GM10266 (cell line): ENCODE measurements around the gene TAOK1.

Experiments
- DNase-seq: peaks from one replicate; pipeline ENCODE4 v3.0.0; 2012; ENCODE audit errors: extremely low spot score
- TF ChIP-seq, protein P1 (sequence below): IDR thresholded peaks from 2 replicates; pipeline ENCODE4 v1.5.1; 2012; ENCODE audit warnings: mild to moderate bottlenecking, low read depth; ENCODE audit not compliant: control insufficient read depth, insufficient read depth; ENCODE audit errors: missing control alignments

Gene TAOK1

DNA sequence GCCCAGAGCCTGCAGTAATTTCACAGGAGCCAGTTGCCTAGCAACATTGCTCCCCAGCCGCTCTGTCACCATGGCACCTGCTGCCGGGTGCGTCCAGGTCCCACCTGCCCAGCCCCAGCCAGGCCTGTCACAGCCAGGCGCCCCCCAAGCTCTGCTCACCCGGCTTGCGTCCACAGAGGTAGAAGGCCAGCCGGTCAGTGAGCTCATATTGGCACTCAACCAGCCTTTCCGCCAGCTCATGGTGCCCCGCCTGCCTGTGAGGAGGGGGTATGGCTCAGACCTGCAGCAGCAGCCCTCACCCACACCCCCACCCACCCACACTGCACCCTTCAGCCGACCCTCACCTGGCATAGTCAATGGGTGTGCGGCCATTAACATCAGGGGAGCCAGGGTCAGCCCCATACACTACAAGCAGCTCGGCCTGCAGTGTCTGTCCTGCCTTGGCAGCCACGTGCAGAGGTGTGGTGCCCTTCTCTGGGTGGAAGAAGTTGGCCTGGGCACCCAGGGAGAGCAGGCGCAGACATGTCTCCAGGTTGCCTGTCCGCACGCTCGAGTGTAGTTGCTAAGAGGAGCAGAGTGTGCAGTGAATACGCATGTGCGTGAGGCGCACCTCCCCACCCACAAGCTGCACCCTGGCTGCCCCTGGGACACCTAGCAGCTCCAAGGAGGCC is 191.6 kb downstream of the TAOK1 start:
- no peak for DNase-seq
- TF ChIP-seq, protein P1, sequence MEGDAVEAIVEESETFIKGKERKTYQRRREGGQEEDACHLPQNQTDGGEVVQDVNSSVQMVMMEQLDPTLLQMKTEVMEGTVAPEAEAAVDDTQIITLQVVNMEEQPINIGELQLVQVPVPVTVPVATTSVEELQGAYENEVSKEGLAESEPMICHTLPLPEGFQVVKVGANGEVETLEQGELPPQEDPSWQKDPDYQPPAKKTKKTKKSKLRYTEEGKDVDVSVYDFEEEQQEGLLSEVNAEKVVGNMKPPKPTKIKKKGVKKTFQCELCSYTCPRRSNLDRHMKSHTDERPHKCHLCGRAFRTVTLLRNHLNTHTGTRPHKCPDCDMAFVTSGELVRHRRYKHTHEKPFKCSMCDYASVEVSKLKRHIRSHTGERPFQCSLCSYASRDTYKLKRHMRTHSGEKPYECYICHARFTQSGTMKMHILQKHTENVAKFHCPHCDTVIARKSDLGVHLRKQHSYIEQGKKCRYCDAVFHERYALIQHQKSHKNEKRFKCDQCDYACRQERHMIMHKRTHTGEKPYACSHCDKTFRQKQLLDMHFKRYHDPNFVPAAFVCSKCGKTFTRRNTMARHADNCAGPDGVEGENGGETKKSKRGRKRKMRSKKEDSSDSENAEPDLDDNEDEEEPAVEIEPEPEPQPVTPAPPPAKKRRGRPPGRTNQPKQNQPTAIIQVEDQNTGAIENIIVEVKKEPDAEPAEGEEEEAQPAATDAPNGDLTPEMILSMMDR = no peak

DNA sequence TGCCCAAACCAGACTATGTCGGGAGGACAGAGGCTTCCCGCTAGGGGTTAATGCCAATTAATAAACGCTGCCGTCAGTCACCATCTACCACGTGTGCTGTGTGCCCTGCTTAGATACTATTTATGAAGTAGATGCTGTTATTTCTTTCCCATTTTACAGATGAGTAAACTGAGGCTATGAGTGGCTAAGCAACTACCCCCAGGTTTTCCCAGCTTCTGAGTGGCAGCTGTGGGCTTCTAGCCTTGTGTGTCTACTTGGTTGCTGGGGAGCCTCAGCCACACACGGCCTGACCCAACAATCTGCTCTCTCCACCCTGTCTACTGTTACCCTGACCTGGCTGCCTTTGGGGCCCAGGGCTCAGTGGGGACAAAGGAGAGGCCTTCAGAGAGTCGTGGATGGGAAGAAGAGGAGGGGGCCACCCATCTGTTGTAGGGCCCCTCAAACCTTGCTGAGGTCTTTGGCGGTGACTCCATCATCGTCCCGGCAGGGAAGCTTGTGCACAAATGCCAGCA is 192.1 kb downstream of the TAOK1 start:
- TF ChIP-seq, protein P1 = no peak
- no peak for DNase-seq

DNA sequence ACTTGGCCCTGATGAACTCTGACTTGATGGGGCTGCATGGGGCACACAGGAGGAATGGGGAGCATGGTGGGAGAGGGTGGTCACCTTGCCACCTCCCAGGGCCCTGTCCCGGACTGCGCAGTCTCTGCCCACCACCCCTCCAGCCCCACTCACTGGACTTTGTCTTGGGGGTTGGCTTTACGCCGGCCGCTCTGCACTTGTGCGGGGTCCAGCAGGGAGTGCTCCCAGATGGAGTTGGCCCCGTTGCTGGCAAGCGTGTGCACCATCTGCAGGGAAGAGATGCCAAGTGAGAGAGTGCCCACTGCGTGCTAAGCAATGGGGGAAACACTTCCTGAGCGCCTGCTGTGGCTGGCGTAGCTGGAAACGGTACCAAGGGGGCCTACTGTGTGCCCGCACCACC is 192.6 kb downstream of the TAOK1 start:
- DNase-seq = no peak
- TF ChIP-seq, protein P1 = no peak

DNA sequence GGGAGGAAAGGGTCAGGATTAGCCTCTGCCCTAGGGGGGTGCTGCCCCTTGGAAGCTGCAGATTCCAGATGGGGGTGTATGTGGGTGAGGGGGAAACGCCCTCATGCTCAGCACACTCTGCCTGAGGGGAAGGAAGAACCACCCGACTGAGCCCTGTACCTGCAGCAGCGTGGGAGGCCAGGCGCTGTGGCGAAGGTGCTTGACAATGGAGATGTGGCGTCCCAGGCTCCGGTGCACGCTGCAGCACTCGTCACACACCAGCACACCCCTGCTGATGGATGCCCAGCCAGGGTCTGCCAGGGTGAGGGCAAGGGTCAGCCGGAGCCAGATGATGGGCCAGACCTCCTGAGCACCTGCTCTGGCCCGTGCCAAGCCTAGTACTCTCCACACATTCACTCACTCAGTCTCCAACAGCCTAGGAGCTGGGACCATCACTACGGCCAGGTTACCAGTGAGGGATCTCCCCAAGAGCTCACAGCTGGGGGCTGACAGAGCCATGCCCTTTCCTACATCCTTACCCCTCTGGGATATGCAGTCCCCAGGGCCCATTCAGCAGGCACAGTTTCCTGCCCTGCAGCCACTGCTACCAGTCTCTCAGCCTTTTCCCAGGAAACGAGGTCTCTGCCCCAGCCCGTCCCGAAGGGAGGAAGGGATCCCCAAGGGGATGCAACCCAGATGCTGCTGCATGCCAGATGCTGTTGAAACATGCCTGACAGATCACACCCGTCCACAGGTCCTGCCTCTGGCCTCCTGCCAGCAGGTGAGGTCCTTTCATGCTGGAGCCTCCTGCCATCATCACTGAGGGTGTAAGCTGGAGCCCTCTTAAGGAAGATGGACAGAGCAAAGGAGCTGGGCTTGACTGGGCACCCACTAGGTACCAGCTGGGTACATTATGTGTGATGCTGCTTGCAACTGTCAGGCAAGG is 193.4 kb downstream of the TAOK1 start:
- DNase-seq = no peak
- TF ChIP-seq, protein P1 = no peak

DNA sequence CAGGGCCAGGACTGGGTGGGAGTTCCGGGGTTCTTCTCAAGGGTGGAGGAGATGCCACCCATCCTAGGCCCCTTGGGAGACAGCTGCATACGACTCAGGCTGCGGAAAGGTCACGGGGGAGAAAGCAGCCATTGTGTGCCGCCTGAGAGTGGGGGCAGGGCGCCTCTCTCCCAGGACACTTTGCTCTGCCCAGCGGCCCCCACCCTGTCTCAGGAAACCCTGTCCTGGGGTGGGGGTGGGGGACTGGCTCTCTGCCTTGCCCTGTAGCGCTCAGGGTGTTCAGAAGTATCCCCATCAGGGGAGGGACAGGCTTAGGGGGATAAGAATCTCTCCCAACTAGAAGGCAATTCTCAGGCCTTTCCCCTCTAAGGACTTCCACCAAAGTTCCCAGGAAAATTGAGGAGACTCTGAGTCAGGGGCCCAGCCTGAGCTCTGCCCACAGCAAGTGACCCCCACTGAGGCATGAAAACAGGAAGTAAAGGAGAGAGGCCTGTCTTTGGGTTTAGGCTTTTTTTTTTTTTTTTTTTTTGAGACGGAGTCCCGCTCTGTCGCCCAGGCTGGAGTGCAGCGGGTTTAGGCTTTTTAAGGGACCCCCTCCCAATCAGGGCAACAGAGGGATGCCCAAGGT is 194.4 kb downstream of the TAOK1 start:
- TF ChIP-seq, protein P1 = no peak
- DNase-seq = no peak

DNA sequence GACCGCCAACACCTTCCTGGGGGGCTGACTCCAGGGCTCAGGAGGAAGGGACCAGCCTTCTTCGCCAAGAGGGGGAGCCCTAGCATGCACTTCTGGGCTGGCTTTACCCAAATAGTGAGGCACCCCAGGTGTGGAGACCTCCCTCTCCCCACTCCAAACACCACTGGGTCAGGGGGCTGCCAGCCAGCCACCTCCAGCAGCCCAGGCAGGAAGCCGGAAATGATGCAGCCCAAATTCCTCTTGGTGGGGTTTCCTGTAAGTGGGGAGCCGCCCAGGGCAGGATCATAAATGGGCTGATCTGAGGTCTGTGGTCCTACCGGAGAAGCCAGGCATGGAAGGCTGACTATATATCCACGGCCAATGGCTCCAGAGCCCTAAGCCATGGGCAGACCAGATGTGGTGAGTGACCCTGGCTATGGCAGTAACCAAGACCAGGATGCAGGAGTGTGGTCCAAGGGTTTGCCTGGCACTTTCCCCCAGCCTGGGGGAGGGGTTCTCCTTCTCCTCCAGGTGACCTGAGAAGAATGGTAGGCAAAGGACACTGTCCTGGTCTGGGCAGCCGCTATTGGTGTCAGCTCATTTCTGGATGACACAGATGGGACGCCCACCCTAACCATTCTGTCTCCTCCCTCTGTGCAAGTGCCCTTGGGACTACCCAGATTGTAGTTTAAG is 195.1 kb downstream of the TAOK1 start:
- TF ChIP-seq, protein P1 = peak; percentile 61
- DNase-seq = peak; percentile 66
